ENCODE results near the gene TNFRSF1B. TPM values are rescaled to one million over a fixed set of nuclear protein-coding genes. Genes with fewer than 3 reads are reported as not detected.

Gene TNFRSF1B
- polyA plus RNA-seq, 3 donors, result 436 to 761 (median 450) TPM

GRCh38 chr1:12180903-12181302 is 14.1 kb downstream of the TNFRSF1B start:
- 30% methylated on average over 6 of the region's 7 CpGs for WGBS (ENCODE audit: insufficient coverage)
- intact Hi-C loops (cut with micrococcal nuclease), result loop anchor here in 1 of 2 donors (5.0 kb wide), 1 partner anchor 444 kb away; the partner anchor contains the start of gene AGTRAP
- no peak for DNase-seq

DNA sequence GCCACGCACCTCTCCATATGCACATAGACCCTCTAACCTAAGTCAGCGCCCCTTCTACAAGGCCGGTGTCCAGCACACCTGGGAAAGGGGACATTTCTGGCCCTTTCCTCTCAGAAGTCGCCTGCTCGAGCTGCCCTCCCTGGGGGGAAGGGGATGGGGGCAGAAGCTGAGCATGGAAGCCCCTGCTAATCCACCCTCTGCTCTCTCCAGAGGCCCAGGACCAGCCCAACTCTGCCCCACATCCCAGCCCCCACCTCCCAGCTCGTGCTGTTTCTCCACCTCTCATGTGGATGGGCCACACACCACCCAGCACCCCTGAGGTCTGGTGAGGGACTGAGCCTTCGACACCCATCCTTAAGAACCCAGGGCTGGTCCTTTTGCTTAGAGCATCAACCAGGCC is 14.8 kb downstream of the TNFRSF1B start:
- Histone ChIP-seq H3K4me1 (ENCODE audit: control insufficient read depth in 1 of 2, insufficient read depth in 2 of 2, low read length in 2 of 2) (peaks cover 96 to 100% of the 10 kb centered on the region in 2 donors), H3K79me2 (ENCODE audit: insufficient read depth, low read length) (peaks cover 94% of the 10 kb centered on the region), H3K4me2 (replicated peaks; ENCODE audit: extremely low read depth, low read length, poor library complexity, severe bottlenecking) (peak overlapping the region; percentile 61), H3K27ac (ENCODE audit: low read depth in 1 of 2, low read length in 2 of 2) (peak overlapping the region; percentile 99 to 100), H3K4me3 (replicated peaks in 1 of 3; ENCODE audit: low read depth in 2 of 3, low read length in 3 of 3) (peak overlapping the region in 1 of 3 experiments; percentile 98), H3K9me3 (replicated peaks in 1 of 2; ENCODE audit: control insufficient read depth in 1 of 2, insufficient read depth in 1 of 2, low read length in 2 of 2) (no peaks in the 10 kb centered on the region), H2AFZ (ENCODE audit: insufficient read depth, low read depth, low read length, poor library complexity, severe bottlenecking) (no peak overlapping the region), H3K9ac (ENCODE audit: insufficient read depth, low read length, poor library complexity, severe bottlenecking) (peak overlapping the region; percentile 89), H3K36me3 (replicated peaks in 1 of 2; ENCODE audit: control insufficient read depth in 1 of 2, insufficient read depth in 2 of 2, low read length in 2 of 2) (peaks cover 41 to 58% of the 10 kb centered on the region in 2 donors), H3K27me3 (ENCODE audit: control insufficient read depth in 2 of 2, insufficient read depth in 2 of 2, low read length in 2 of 2) (no peaks in the 10 kb centered on the region), H4K20me1 (ENCODE audit: insufficient read depth, low read length) (peaks cover 27% of the 10 kb centered on the region)
- Mint-ChIP-seq H3K36me3 (peaks cover 80 to 83% of the 10 kb centered on the region in 2 donors), H3K4me1 (peaks cover 98% of the 10 kb centered on the region), H3K9me3 (peaks cover 0 to 2% (median 0%) of the 10 kb centered on the region in 7 donors), H3K27me3 (ENCODE audit: low read depth in 3 of 3) (peaks cover 0 to 4% (median 0%) of the 10 kb centered on the region in 3 donors), H3K4me3 (no peak overlapping the region), H3K27ac (peak overlapping the region; percentile 99 to 100 (median 99))
- DNase-seq, result no peak
- 100% methylated on average over 1 of the region's 7 CpGs for WGBS (ENCODE audit: insufficient coverage)
- no peak for TF ChIP-seq CTCF (IDR thresholded peaks at IDR 0.05)
- intact Hi-C loops (cut with micrococcal nuclease), result loop anchor here in 1 of 2 donors (5.0 kb wide), 1 partner anchor 444 kb away; the partner anchor contains the start of gene AGTRAP

More at GRCh38 chr1:12180903-12181302, 14.1 kb downstream of the TNFRSF1B start:
- Histone ChIP-seq H4K20me1 (ENCODE audit: insufficient read depth, low read length) (peaks cover 21% of the 10 kb centered on the region), H2AFZ (ENCODE audit: insufficient read depth, low read depth, low read length, poor library complexity, severe bottlenecking) (no peak overlapping the region), H3K27me3 (ENCODE audit: control insufficient read depth in 2 of 2, insufficient read depth in 2 of 2, low read length in 2 of 2) (no peaks in the 10 kb centered on the region), H3K79me2 (ENCODE audit: insufficient read depth, low read length) (peaks cover 94% of the 10 kb centered on the region), H3K9ac (ENCODE audit: insufficient read depth, low read length, poor library complexity, severe bottlenecking) (peak overlapping the region; percentile 89), H3K27ac (ENCODE audit: low read depth in 1 of 2, low read length in 2 of 2) (peak overlapping the region; percentile 99 to 100), H3K4me1 (ENCODE audit: control insufficient read depth in 1 of 2, insufficient read depth in 2 of 2, low read length in 2 of 2) (peaks cover 96 to 100% of the 10 kb centered on the region in 2 donors), H3K36me3 (replicated peaks in 1 of 2; ENCODE audit: control insufficient read depth in 1 of 2, insufficient read depth in 2 of 2, low read length in 2 of 2) (peaks cover 40 to 58% of the 10 kb centered on the region in 2 donors), H3K4me2 (replicated peaks; ENCODE audit: extremely low read depth, low read length, poor library complexity, severe bottlenecking) (peak overlapping the region; percentile 61), H3K4me3 (replicated peaks in 1 of 3; ENCODE audit: low read depth in 2 of 3, low read length in 3 of 3) (peak overlapping the region in 2 of 3 experiments; percentile 5 to 98), H3K9me3 (replicated peaks in 1 of 2; ENCODE audit: control insufficient read depth in 1 of 2, insufficient read depth in 1 of 2, low read length in 2 of 2) (no peaks in the 10 kb centered on the region)
- peak overlapping the region; percentile 99 to 100 (median 99) for H3K27ac Mint-ChIP-seq
- H3K36me3 Mint-ChIP-seq, result peaks cover 80 to 83% of the 10 kb centered on the region in 2 donors
- H3K4me3 Mint-ChIP-seq, result peak overlapping the region; percentile 39 to 68
- peaks cover 0 to 2% (median 0%) of the 10 kb centered on the region in 7 donors for H3K9me3 Mint-ChIP-seq
- H3K27me3 Mint-ChIP-seq (ENCODE audit: low read depth in 3 of 3), result peaks cover 0 to 4% (median 0%) of the 10 kb centered on the region in 3 donors
- no peak for TF ChIP-seq CTCF (IDR thresholded peaks at IDR 0.05)
- peaks cover 98% of the 10 kb centered on the region for H3K4me1 Mint-ChIP-seq
